ENCODE results near the gene ARHGEF7.

Gene ARHGEF7

DNA sequence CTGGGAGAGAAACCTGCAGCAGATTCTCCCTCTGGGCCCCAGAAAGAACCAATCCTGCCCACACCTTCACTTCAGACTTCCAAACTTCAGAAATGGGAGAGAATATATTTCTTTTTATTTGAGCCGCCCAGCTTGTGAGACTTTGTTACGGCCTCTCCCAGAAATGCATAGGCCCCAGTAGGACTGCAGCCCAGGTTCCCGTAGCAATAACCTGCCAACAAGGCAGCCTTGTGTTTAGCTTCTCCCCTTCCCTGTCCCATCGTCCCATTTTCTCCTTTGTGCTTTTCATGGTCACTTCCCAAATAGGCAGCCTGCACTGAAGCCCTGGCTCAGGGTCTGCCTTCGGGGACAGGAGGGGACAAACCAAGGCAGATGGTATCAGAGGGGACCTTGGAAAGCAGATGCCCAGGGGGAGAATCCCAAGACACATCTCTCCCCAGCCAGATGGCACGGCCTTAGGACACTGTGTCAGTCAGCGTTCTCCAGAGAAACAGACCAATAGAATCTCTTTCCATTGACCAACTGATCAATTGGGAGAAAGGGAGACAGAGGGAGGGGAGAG is 3.7 kb upstream of the ARHGEF7 start:
- DNase-seq = no peak

DNA sequence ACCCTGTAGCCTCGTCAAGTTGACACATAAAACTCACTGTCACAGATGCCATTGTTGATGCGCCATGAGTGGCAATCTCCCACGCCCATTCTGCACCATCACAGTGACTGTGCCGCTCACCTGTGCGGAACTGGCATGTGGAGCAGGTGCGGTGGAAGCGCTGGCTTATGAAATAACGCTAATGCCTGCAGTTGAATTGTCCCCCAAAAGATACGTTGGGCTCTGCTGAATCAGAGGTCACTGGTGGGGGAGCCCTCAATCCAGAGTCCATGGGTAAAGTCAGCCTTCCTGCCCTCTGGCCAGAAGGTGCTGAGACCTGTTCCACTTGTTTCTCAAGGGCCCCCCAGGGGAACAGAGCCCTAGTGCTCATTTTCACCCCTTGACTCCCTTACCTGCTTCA is 2.9 kb upstream of the ARHGEF7 start:
- DNase-seq = no peak

DNA sequence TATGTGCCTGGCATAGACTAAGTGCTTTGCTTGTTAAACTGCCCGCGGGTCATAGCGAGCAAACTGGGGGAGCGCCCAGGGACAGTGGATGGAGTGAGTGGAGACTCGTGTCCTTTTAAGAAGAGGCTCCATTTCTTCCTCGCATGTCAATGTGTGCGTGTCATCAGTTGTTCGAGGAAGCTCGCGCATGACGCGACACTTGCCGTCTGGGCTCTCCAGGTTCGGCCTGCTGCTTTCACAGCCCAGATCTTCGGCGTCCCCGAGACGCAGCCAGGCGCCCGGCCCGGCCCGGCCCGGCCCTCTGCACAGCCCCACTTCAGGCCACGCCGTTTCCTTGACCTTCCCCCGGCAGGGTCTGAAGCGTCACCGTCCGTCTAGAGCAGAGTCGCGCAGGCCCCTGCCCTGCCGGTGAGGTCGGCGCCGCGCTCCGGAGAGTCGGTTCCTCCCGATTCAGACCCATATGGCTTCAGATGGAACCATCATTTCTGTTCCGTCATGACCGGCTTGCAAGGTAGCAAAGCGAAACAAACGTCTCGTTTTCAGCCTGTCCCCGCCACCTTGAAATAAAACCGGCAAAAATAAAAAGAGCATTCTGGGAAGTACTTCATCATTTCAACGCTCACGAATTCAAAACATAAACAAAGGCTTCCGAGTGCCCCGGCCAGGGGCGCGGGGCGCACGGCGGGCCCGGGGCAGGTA is 599 bp upstream of the ARHGEF7 start:
- DNase-seq = peak; percentile 38

DNA sequence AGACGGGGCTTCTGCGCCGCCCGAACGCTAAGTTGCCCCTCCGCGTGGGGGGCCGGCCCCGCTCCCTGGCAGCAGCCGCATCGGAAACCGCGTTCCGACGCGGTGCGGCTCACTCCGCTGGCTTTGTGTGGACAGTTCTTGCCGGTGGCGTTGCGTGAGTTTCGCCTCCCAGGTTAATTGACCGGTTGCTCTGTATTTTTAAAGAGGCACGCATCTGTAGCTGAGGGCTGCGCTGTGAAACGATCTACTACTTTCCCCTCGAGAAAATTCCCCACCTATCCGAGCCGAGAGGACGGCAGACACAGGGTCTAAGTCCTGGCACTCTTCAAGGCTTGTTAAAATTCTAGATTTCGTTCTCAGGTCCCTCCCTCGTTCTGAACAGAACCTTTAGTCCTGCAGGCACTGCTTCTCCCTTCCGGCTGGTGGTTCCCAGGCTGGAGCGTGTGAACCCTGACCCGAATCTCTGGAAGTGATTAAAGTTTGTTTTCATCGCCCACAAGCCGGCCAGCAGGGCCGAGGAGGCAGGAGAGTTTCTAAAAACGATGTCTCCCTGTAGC is 933 bp downstream of the ARHGEF7 start:
- peak; percentile 16 for DNase-seq

DNA sequence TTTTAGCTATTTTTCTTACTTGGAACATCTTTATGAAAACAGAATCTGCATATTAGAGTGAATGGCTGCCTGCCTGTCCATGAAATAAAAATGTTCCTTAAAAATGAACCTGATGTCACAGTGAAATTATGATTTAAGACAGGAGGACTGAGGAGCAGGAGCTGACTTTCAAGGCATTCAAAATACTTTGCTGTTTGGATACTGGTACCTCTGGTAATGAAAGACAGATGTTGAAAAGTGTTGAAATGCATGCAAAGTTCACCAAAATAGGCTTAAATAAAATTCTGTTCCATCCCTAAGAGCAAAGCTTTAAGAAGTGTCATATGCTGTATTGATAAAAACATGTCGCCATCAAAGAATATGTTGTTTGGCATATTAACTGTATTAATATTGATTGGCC is 1.7 kb downstream of the ARHGEF7 start:
- DNase-seq = no peak

DNA sequence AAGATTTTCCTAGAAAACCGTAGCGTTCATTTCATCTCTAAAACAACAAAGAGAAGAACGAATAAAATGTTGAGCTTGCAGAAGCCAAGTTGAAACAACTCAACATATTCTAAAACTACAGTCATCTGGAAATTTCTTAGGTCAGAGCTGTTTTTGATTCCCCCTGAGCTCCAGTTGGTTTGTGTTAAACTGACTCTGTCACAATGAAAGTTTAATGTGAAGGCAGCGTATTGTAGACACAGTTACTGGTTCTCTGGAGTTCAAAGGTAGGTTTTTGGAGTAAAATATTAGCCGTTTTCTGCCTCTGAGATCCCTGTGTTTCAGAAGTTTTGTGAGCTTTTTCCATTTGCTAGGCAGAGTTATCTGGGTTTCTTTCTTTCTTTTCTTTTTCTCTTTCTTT is 2.2 kb downstream of the ARHGEF7 start:
- no peak for DNase-seq

DNA sequence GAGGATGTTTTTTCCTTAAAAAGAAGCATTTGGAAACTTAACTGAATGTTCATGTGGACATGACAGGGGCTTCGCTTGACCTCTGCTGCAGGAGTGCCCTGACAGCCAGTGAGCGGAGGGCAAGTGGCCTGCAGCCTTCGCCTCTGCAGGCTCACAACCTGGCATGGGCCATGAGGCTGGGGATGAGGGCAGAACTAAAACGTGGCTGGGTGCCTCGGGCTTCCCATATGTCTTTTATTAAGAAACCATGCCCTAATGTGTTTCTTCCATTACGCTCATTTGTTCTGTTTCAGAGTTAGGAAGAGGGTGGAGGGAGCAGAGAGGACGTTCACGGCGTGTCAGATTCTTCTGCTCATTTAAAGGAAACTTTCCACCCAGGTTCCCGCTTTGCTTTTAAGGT is 2.9 kb downstream of the ARHGEF7 start:
- DNase-seq = no peak

DNA sequence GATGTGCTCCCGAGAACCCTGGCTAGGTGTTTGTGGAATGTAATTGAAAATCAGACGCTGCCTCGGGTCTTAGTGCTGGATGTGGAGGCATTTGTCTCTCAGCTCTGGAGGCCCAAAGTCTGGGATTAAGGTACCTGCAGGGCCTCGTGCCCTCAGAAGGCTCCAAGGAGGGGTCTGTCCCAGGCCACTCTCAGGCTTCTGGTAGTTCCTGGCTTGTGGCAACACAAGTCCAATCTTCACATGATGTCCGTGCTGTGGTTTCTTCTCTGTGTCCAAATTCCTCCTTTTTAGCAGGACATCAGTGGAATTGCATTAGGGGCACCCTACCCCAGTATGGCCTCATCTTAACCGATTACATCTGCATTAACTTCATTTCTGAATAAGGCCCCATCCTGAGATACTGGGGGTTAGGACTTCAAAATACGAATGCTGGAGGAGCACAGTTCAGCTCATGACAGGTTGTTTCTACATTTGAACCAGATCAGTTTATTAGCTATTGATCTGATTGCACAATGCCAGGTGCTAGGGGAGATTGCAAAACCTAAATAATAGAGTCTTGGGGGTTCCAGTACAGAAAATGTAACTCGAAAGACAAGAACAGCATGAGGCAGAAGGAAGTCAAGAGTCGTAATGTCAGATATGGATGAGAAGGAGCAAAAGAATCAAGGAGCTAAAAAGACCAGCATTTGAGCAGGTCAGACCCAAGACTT is 3.9 kb downstream of the ARHGEF7 start:
- DNase-seq = no peak

DNA sequence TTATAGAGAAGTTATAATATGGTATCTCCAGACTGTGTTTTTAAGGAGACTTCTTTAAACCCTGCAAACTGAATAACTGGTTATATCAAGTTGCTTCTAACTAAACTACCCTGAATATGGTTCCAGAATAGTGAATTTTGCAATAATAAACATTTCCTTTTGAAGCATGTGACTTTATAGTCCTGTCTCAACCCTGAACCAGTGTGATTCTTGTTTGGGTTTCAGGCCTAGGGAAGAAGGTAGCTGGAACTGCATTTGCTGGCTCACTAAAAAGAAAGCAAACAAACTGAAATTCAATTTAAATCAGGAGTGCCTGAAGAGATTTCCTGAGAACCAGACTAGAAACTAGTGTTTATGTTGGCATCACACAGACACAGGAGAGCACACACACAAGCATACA is 4.9 kb downstream of the ARHGEF7 start:
- DNase-seq = no peak

DNA sequence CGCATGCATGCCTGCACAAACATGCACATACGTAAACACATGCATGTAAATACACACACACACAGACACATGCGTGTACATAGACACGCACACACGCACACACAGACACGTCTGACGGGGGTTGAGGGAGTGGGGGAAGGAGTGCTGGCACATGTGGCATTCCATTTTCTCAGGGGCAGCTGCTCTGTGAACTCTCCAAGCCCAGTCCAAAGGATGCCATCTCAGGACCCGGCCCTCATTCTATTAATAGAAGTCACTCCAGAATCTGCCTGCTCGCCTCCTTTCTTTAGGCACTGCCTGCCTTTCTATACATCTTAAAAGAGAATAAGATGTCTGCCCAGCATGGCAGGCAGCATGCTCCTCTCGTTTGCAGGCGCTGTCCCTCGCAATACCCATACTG is 5.3 kb downstream of the ARHGEF7 start:
- DNase-seq = no peak

DNA sequence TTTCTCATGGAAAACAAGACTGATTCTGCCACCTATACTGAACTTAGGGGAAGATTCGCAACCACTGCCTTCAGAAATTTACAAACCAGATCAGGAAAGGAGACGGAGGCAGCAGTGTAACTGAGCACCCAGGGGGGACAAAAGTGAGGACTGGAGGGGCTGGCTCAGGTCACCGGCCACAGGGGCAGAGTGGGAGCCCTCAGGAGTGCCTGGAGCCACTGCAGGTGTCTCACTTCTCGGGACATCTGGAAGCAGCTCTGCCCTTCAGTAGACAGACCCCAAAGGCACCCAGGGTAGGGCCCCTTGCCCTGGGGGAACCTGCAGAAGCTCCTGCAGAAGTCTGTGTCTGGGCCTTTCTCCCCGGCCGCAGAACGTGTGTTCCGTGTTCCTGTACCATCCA is 5.8 kb downstream of the ARHGEF7 start:
- DNase-seq = no peak

DNA sequence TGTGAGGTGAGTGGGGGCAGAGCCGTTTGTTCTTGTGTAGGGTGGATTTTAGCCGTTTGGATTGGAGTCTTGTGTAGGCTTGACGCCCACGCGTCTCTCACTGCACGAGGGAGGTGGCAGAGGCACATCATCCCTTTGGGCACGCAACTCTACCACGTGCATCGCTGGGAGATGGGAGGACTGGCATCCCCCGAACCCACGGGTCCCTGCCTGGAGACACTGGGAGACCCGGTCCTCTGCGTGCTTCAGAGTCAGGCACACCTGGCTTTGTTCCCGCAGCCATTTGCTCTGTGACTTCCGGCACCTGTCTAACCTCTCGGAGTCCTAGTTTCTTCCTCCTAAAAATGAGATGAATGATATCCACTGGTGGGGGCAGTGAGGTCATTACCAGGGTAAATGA is 6.4 kb downstream of the ARHGEF7 start:
- DNase-seq = no peak

DNA sequence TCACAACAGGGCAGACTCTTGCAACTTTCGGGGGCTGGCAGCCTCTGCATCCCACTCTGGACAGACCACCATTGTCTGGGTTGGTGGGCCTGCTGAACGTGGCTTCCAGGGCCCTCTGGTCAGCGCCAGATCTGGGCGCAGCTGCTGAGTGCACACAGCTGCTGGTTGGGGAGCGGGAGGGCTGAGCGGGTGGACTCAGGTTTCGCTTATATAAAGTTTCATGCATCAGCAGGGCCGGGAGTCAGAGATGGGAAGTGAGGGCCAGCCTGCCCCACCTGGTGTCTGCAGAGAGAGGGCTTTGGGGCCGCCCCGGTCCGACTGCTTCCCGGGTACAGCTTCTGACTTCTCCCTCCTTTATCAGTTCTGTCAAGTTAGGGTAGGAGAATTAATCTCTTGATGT is 6.9 kb downstream of the ARHGEF7 start:
- DNase-seq = peak; percentile 49

DNA sequence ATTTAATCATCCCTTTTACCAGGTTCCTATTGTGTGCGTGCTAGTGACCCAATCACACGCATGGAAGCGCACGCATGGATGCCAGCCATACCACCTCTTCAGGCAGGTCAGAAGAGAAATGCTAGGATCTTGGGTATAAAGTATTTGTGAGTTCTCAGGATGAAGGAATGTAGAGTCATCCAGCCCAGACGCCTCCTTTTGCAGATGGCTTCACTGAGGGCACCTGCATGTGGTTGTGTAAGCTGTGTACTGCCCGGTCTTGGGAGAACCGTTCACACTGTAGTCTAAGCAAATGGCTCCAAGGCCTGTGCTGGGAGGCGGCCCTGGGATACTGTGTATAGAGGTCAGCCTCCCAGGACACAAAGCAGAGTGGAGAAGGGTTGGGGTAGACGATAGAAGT is 7.5 kb downstream of the ARHGEF7 start:
- DNase-seq = no peak

DNA sequence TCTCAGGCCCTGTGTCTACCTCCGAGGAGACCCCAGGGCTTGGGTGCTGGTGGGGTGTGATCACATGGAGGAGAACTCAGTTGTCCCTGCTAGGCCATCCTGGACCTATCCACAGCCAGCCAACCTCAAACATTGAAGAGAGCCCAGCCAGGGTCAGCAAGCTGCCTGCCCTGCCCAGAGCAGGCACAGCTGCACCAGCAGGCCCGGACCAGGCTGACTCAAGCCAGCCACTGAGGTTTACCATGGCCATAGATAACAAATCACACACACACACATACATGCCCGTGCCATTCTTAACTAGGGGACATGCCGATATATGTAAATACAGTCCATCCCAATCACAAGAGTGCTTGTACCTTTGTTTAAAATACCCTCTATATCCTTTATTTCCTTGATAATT is 8.1 kb downstream of the ARHGEF7 start:
- no peak for DNase-seq

DNA sequence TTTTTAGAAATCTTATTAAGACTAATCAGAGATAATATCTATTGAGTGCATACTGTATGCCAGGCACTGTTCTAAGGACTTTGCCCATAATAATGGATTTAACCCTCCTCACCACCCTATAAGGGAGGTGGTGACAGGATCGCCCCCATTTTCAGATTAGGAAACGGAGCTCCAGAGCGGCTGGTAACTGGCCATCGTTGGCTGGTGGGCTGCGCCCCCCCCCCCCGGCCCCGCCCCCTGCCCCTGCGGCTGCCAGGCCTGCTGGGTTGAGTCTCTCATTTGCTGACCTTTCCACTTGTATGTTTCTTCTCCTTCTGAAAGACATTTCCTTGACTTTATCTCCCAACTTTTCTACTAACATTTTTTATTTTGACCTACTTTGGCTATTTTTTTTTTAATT is 8.5 kb downstream of the ARHGEF7 start:
- DNase-seq = no peak

DNA sequence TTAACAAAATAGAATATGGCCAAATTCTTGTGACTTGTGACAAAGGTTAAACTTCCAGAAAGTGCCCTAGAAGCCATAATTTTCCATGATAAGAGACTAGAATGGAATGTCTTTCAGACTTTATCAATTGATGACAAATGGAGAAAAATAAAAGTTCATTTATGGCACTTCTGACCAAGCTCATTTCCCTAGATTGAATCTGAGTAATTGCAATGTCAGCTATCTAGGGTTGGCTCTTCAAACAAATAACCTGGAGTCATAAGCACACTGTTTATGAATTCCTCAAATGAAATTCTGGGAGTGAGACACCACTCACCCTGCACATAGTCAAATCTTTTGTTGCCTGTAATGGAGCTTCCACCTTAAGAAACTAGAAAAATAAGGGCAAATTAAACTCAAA is 11.4 kb downstream of the ARHGEF7 start:
- no peak for DNase-seq

DNA sequence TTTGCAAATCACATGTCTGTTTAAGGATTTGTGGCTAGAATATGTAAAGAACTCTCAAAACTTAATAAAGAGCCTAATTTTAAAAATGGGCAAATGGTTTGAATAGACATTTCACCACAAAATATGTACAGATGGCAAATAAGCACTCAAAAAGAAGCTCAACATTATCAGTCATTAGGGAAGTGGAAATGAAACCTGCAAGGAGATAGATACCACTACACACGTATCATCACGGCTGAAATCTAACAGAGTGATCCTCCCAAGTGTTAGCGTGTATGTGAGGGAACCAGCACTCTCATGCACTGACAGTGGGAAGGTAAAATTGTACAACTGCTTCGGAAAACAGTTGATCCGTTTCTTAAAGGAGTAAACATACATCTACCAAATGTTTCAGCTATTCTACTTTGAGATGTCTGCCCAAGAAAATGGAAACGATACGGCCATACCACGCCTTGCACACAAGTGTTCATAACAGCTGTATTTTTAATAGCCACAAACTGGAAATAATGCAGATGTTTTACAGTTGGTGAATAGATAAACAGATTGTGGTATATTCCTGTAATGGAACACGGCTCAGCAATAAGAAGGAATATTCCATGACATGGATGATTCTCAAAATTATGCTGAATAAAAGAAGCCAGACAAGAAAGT is 14.5 kb downstream of the ARHGEF7 start:
- DNase-seq = no peak

DNA sequence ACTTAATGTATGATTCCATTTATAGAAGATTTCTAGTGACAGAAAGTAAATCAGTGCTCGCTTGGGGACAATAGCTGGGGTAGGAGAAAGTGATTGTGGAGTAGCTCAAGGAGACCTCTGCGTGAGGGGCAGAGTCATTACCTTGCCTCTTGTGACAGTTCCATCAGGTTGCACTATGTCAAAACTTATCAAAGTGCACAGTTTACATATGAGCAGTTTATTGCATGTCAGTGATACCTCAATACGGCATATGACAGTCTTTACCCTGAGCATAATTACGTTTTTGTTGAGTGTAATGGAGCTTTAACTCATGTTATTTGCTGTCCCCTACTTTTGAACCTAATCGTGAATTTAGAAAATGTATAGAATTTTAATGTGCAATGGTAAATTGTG is 15.0 kb downstream of the ARHGEF7 start:
- no peak for DNase-seq

DNA sequence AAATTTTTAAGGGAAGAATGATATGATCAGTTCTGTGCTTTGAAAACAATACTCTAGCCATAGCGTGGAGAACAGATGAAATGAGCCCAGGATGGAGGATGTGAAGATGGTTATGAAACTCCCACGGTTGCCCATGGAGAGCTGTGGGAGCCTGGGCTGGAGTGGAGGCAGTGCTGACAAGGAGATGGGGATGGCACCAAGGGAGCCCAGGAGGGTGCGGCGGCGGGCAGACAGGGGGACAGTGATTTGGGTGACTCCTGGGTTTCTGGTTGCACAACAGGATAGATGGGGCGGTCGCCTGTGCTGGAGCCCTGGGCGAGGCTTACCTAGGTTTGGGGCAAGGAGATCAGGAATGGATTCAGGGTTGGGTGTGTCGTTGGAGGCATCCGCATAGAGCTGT is 15.9 kb downstream of the ARHGEF7 start:
- DNase-seq = no peak

DNA sequence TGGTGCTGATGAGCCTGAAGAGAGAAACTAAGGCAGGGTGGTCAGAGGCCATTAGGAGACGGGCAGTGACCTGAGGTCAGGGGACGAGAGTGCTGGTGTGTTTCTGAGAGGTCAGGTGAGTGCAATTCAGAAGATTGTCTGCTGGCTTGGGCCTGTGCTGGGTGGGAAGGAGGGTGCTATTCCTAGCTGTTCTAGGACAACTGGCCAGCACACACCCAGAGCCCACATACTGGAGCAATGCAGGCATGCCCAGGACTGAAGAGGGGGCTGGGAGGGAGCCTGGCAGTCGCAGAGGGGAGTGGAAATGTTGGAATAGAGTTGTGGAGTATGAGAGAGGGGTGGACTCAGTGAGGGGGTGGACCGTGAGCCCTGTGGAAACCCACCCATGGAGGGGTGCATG is 16.5 kb downstream of the ARHGEF7 start:
- DNase-seq = no peak

DNA sequence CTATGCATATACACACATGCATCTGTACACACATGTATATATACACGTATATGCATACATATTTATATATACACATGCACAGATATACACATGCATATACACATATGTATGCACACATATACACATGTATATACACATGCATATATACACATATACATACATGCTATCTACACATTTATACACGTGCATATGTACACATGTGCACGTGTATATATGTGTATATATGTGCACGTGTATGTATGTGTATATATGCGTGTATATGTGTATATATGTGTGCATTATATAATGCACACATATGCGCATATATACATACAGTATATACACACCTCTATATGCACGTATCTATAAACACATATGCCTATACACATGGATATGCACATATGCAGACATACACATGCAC is 17.8 kb downstream of the ARHGEF7 start:
- DNase-seq = no peak

DNA sequence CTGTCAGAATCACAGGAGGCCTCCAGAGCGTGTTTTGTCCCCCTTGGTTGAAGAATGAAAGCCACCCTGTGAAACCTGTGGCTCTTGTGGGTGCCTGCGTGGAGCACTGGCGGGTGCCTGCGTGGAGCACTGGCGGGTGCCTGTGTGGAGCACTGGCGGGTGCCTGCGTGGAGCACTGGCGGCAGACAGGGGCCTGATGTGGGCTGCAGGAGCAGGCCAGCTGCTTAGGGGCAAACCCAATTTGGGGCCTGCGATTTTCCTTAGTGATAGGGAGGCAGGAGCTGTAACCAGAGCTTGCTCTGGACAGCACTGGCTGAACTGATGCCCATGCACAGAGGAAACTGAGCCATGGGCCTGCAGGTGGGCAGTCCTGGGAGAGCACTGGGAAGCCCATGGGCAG is 24.3 kb downstream of the ARHGEF7 start:
- no peak for DNase-seq
